ENCODE results near the gene FTO. TPM values are rescaled to one million over a fixed set of nuclear protein-coding genes. Genes with fewer than 3 reads are reported as not detected.

Gene FTO
- total RNA-seq, 4 donors from 2014 or later: 64.4 to 116 (median 71.3) TPM

DNA sequence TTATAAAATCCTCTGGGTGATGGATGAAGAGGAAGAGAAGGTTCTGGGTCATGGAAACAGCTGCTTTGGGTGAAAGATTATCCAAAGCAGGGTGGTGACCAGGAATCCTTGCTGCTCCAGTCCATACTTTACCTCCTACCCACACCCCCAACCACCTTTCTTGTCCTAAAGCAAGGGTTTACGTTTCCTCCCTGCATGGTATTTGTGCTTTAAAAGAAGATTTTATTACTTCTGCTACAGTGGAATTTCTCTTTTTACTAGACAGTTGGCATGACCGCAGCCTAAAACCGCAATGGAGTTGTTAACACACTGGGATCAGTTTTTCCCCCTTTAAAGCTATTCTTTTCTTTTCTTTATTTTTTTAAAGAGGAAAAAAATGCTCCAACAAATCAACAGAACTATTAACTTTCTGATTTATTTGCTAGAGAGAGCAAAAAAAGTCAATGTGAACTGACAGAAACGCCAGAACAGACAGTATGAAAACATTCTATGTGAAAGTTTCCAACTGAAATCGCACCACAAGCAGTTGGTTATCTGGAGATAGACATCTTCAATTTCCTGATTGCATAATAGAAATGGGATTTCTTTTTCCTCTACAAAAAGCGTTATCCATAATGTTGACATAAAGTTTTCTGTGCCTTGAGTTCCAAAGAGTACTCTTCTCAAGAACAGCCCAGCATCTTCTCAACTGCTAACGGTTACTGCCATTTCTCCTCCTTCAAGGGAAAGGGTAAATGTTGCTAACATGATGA lies 346.7 kb downstream of the FTO start:
- no peak overlapping the region for H3K4me3 ChIP-seq
- no peak for DNase-seq (ENCODE audit: low spot score in 2 of 2)
- H3K36me3 ChIP-seq: no peaks in the 10 kb centered on the region
- H3K27me3 ChIP-seq: no peaks in the 10 kb centered on the region
- no peak for TF ChIP-seq POLR2A (IDR thresholded peaks at IDR 0.05)
- no peak for TF ChIP-seq EP300 (IDR thresholded peaks at IDR 0.05)
- TF ChIP-seq, protein P1, sequence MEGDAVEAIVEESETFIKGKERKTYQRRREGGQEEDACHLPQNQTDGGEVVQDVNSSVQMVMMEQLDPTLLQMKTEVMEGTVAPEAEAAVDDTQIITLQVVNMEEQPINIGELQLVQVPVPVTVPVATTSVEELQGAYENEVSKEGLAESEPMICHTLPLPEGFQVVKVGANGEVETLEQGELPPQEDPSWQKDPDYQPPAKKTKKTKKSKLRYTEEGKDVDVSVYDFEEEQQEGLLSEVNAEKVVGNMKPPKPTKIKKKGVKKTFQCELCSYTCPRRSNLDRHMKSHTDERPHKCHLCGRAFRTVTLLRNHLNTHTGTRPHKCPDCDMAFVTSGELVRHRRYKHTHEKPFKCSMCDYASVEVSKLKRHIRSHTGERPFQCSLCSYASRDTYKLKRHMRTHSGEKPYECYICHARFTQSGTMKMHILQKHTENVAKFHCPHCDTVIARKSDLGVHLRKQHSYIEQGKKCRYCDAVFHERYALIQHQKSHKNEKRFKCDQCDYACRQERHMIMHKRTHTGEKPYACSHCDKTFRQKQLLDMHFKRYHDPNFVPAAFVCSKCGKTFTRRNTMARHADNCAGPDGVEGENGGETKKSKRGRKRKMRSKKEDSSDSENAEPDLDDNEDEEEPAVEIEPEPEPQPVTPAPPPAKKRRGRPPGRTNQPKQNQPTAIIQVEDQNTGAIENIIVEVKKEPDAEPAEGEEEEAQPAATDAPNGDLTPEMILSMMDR (IDR thresholded peaks at IDR 0.05): no peak
- TF ChIP-seq POLR2AphosphoS5 (IDR thresholded peaks at IDR 0.05): no peak
- no peaks in the 10 kb centered on the region for H3K9me3 ChIP-seq
- peaks cover 3% of the 10 kb centered on the region for H3K4me1 ChIP-seq
- H3K27ac ChIP-seq: no peak overlapping the region
- WGBS: 69% methylated on average over 7 of the region's 7 CpGs

DNA sequence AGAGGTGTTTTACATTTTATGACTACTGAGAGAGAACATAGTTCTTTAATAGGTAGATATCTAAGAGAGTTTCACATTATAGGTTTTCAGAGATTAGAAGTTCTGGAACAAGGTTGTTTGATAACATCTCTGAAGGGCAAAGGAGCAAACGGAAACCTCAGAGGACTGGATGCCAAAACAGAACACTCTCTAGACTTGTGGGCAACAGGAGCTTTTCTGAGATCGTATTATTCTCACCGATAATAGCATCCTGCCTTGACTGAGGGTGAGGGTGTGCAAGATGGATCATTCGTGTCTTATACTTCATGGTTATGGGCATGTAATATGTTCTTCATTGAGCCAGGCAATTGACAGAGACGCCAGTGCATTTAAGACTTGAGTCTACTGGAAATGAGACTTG lies 347.9 kb downstream of the FTO start:
- Histone ChIP-seq H3K27me3 (no peaks in the 10 kb centered on the region), H3K4me3 (no peak overlapping the region), H3K4me1 (peaks cover 3% of the 10 kb centered on the region), H3K9me3 (no peaks in the 10 kb centered on the region), H3K36me3 (no peaks in the 10 kb centered on the region), H3K27ac (no peak overlapping the region)
- no peak for DNase-seq (ENCODE audit: low spot score in 2 of 2)
- 82% methylated on average over 5 of the region's 5 CpGs for WGBS
- TF ChIP-seq, protein P1 (IDR thresholded peaks at IDR 0.05): no peak
- TF ChIP-seq EP300 (IDR thresholded peaks at IDR 0.05): no peak
- no peak for TF ChIP-seq POLR2AphosphoS5 (IDR thresholded peaks at IDR 0.05)

DNA sequence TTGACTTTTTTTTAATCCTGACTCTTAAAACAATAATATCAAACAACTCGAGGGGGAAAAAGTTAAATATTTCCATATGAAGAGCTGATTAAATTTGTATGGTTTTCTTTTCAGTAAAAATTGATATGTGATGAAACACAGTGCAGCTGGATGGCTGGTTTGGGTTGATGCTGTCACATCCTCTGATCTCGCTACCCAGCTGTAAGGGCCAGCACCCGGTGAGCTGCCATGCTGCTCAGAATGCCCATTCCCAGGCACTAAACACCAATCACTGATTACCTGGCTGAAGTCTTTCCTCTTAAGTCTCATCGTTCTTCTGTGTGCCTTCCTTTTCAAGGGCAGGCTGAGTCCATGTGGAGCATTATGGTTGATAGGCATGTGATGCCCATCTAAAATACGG lies 348.3 kb downstream of the FTO start:
- WGBS: 94% methylated on average over 5 of the region's 5 CpGs
- TF ChIP-seq POLR2A (IDR thresholded peaks at IDR 0.05) (no peak), POLR2AphosphoS5 (IDR thresholded peaks at IDR 0.05) (no peak), EP300 (IDR thresholded peaks at IDR 0.05) (no peak)
- TF ChIP-seq, protein P1 (IDR thresholded peaks at IDR 0.05): no peak
- Histone ChIP-seq H3K4me3 (no peak overlapping the region), H3K36me3 (no peaks in the 10 kb centered on the region), H3K4me1 (peaks cover 3% of the 10 kb centered on the region), H3K27me3 (no peaks in the 10 kb centered on the region), H3K27ac (no peak overlapping the region), H3K9me3 (no peaks in the 10 kb centered on the region)
- no peak for DNase-seq (ENCODE audit: low spot score in 2 of 2)

GRCh38 chr16:54053891-54054820 lies 350.2 kb downstream of the FTO start:
- no peaks in the 10 kb centered on the region for H3K27me3 ChIP-seq
- no peak for DNase-seq (ENCODE audit: low spot score in 2 of 2)
- WGBS: 96% methylated on average over 16 of the region's 16 CpGs
- TF ChIP-seq, protein P1 (IDR thresholded peaks at IDR 0.05): no peak
- TF ChIP-seq POLR2AphosphoS5 (IDR thresholded peaks at IDR 0.05) (no peak), POLR2A (IDR thresholded peaks at IDR 0.05) (no peak), EP300 (IDR thresholded peaks at IDR 0.05) (no peak)
- H3K36me3 ChIP-seq: no peaks in the 10 kb centered on the region
- H3K9me3 ChIP-seq: no peaks in the 10 kb centered on the region
- H3K4me1 ChIP-seq: peaks cover 3% of the 10 kb centered on the region
- H3K4me3 ChIP-seq: no peak overlapping the region
- H3K27ac ChIP-seq: no peak overlapping the region

- Histone ChIP-seq H3K36me3 (no peaks in the 10 kb centered on the region), H3K9me3 (no peaks in the 10 kb centered on the region), H3K4me3 (no peak overlapping the region), H3K27ac (no peak overlapping the region), H3K4me1 (peaks cover 3% of the 10 kb centered on the region), H3K27me3 (no peaks in the 10 kb centered on the region)
- no peak for DNase-seq (ENCODE audit: low spot score in 2 of 2)
- WGBS: 80% methylated on average over 4 of the region's 4 CpGs
- TF ChIP-seq EP300 (IDR thresholded peaks at IDR 0.05) (no peak), POLR2A (IDR thresholded peaks at IDR 0.05) (no peak), POLR2AphosphoS5 (IDR thresholded peaks at IDR 0.05) (no peak)
- TF ChIP-seq, protein P1 (IDR thresholded peaks at IDR 0.05): no peak
These were observed 351.2 kb downstream of the FTO start for GRCh38 chr16:54055191-54055590.
